Kidney (tissue), 14 donors: ENCODE measurements around the gene MACROD2. TPM values are rescaled to one million over a fixed set of nuclear protein-coding genes. Genes with fewer than 3 reads are reported as not detected.
A peak's percentile ranks its signal among the peaks of the same experiment; 100 is the strongest.
"Not testable (repeated sequence)": the region's sequence is repeated elsewhere in the genome, so short reads cannot be mapped to it uniquely, and the experiment has no call there.

Source experiments
- DNase-seq, 5 donors: peaks; one replicate each; pipeline ENCODE4 v3.0.0-alpha.2; 2013 to 2020
- FAIRE-seq: peaks from 2 replicates; lab custom pipeline; 2012; peaks lifted over from hg19 to GRCh38; lab: Jason Lieb, UNC
- H3K27ac ChIP-seq, 2 donors: one replicate each; pipeline ENCODE4 v1.7.0; 2013; ENCODE audit warnings: low read depth in 2 of 2, low read length in 2 of 2, inconsistent platforms in 1 of 2
- H3K27me3 ChIP-seq: one replicate; pipeline ENCODE4 v1.7.1; 2013; ENCODE audit warnings: low read length, inconsistent platforms; ENCODE audit not compliant: control insufficient read depth, insufficient read depth
- H3K36me3 ChIP-seq, 3 donors: one replicate each; pipeline versions ENCODE4 v1.7.0 to v1.7.1; 2013; ENCODE audit warnings: low read length in 3 of 3, control low read depth in 1 of 3, inconsistent platforms in 1 of 3; ENCODE audit not compliant: insufficient read depth in 3 of 3, control insufficient read depth in 2 of 3
- H3K4me1 ChIP-seq, 3 donors: one replicate each; pipeline versions ENCODE4 v1.7.0 to v1.7.1; 2013; ENCODE audit warnings: low read length in 3 of 3, inconsistent platforms in 1 of 3, low read depth in 1 of 3; ENCODE audit not compliant: control insufficient read depth in 2 of 3, insufficient read depth in 2 of 3
- H3K4me3 ChIP-seq, 3 donors: one replicate each; pipeline versions ENCODE4 v1.7.0 to v1.8.1; 2013; ENCODE audit warnings: low read length in 3 of 3, control low read depth in 1 of 3, inconsistent platforms in 1 of 3
- H3K9ac ChIP-seq, 3 donors: one replicate each; pipeline versions ENCODE4 v1.7.0 to v1.7.1; 2013; ENCODE audit warnings: low read length in 3 of 3, control low read depth in 1 of 3, inconsistent platforms in 1 of 3
- H3K9me3 ChIP-seq, 3 donors: one replicate each; pipeline versions ENCODE4 v1.7.0 to v1.7.1; 2013; ENCODE audit warnings: low read length in 3 of 3, control low read depth in 1 of 3, inconsistent platforms in 1 of 3; ENCODE audit not compliant: control insufficient read depth in 2 of 3, insufficient read depth in 1 of 3
- intact Hi-C: fragments of 100-400 bp; cut with DNase I; formaldehyde crosslinking; loops from one replicate; pipeline ENCODE4 v1.11.1; 2022
- polyA plus RNA-seq: library from polyadenylated mRNA; stranded (reverse); fragments of 350-450 nt; fragmentation: Illumina TruSeq; extraction: RNeasy Lipid Tissue Mini Kit (QIAGEN cat#74804); gene quantifications from one replicate; pipeline ENCODE4 v1.2.3, GENCODE V29; 2014; ENCODE audit warnings: low read depth, low replicate concordance; ENCODE audit not compliant: insufficient read depth
- total RNA-seq: library from RNA; stranded (reverse); fragmentation: NEBNext Ultra II Directional; extraction: Animal tissue kit (Norgen Biotek cat#: 25700); gene quantifications from one replicate; pipeline ENCODE4 v1.2.1, GENCODE V29; 2021
- TF ChIP-seq, protein P1 (sequence below): IDR thresholded peaks from 3 replicates; pipeline ENCODE4 v1.5.1; 2012; ENCODE audit warnings: mild to moderate bottlenecking, moderate library complexity, borderline replicate concordance; ENCODE audit not compliant: insufficient read depth; ENCODE audit errors: extremely low read depth
- donor health status: control.
- donor health status: control.
- donor health status: control.
- donor health status: control.
- donor health status: control.
- donor health status: DM: yes; HTN: yes; CAD: no.
- donor health status: Normal renal cell carcinoma (clear cell type).

The MACROD2 gene
- total and polyA plus RNA-seq, 2 donors from 2014 or later, result 3.0 to 10.0 TPM

DNA sequence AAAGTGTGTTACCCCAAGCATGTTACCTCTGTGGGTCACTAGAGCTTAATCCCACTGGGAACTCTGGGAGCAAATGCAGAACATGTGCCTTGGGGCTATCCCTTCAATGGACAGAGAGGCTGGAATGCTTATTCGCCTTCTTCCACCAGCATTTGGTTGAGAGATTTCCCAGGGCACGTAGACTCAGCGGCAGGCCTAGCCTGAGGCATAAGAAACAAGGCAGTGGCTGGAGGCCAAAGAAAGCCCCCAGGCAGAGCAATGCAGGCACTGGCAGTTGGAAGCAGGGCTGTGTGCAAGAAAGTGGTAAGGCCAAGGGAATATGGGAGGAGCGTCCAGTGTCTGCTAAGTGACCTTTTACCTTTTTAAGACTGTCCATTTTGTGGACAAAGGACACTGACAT lies 456.1 kb downstream of the MACROD2 start:
- TF ChIP-seq, protein P1, sequence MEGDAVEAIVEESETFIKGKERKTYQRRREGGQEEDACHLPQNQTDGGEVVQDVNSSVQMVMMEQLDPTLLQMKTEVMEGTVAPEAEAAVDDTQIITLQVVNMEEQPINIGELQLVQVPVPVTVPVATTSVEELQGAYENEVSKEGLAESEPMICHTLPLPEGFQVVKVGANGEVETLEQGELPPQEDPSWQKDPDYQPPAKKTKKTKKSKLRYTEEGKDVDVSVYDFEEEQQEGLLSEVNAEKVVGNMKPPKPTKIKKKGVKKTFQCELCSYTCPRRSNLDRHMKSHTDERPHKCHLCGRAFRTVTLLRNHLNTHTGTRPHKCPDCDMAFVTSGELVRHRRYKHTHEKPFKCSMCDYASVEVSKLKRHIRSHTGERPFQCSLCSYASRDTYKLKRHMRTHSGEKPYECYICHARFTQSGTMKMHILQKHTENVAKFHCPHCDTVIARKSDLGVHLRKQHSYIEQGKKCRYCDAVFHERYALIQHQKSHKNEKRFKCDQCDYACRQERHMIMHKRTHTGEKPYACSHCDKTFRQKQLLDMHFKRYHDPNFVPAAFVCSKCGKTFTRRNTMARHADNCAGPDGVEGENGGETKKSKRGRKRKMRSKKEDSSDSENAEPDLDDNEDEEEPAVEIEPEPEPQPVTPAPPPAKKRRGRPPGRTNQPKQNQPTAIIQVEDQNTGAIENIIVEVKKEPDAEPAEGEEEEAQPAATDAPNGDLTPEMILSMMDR, result no peak
- DNase-seq (no peak), FAIRE-seq (no peak)
- Histone ChIP-seq H3K4me1 (no peaks in the 10 kb centered on the region), H3K27ac (no peak overlapping the region), H3K36me3 (no peaks in the 10 kb centered on the region), H3K9me3 (no peaks in the 10 kb centered on the region), H3K27me3 (no peaks in the 10 kb centered on the region), H3K4me3 (no peak overlapping the region), H3K9ac (no peak overlapping the region)
- intact Hi-C loops, result no loop called here

DNA sequence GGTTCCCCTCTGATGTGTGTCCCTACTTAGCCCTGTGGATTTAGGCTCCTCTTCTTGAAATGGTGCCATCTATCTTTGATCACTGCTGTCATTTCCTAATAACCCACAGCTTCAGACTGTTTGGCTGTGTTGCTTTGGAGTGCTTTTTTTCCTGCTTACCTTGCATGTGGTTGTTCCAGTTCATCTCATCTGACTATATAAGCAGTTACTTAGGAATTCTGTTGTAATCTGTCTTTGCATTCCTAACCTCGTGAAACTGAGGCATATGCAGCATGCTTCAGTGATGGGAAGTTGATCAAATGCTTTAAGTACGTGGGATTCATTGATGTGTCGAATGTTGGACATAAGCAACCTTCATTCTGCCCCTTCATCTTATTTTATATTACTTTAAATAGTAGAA lies 457.9 kb downstream of the MACROD2 start:
- TF ChIP-seq, protein P1, result no peak

DNA sequence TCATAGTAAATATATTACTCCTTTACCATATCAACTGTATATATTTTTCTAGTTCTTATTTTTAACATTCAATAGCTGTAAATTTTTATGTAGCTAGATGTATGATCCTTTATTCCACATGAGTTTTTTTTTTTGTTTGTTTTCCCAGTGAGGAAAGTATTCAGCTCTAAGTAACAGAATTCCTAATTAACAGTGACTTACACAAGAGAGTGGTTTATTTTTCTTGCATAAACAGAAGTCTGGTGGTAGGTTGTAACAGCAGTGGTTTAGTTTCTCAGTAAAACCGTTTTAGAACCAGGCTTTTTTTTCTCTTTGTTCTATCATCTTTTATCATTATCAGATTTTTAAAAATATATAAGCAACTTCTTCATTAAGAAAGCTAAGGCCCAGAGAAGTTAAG lies 459.0 kb downstream of the MACROD2 start:
- Histone ChIP-seq H3K9ac (no peak overlapping the region), H3K36me3 (no peaks in the 10 kb centered on the region), H3K27ac (no peak overlapping the region), H3K27me3 (no peaks in the 10 kb centered on the region), H3K4me1 (no peaks in the 10 kb centered on the region), H3K4me3 (no peak overlapping the region), H3K9me3 (no peaks in the 10 kb centered on the region)
- FAIRE-seq (no peak), DNase-seq (no peak)
- TF ChIP-seq, protein P1, result no peak
- intact Hi-C loops, result no loop called here

More for the DNA sequence above, 457.9 kb downstream of the MACROD2 start:
- H3K27me3 ChIP-seq, result no peaks in the 10 kb centered on the region
- peak in 2 of 5 donors; percentile 18 to 30 for DNase-seq
- H3K4me1 ChIP-seq, result no peaks in the 10 kb centered on the region
- no peak for FAIRE-seq
- H3K9me3 ChIP-seq, result no peaks in the 10 kb centered on the region
- intact Hi-C loops, result no loop called here
- H3K4me3 ChIP-seq, result no peak overlapping the region
- no peaks in the 10 kb centered on the region for H3K36me3 ChIP-seq
- no peak overlapping the region for H3K27ac ChIP-seq
- no peak overlapping the region for H3K9ac ChIP-seq

DNA sequence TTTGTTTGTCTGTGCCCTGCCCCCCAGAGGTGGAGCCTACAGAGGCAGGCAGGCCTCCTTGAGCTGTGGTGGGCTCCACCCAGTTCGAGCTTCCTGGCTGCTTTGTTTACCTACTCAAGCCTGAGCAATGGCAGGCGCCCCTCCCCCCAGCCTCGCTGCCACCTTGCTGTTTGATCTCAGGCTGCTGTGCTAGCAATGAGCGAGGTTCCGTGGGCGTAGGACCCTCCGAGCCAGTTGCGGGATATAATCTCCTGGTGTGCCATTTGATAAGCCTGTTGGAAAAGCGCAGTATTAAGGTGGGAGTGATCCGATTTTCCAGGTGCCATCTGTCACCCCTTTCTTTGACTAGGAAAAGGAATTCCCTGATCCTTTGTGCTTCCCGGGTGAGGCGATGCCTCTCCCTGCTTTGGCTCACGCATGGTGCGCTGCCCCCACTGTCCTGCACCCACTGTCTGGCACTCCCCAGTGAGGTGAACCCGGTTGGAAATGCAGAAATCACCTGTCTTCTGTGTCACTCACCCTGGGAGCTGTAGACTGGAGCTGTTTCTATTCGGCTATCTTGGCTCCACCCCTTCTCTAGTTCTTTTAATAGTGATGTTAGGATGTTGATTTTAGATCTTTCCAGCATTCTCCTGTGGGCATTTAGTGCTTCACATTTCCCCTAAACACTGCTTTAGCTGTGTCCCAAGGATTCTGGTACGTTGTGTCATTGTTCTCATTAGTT lies 471.9 kb downstream of the MACROD2 start:
- not testable (repeated sequence) for DNase-seq, H3K27ac ChIP-seq, FAIRE-seq

More for the DNA sequence above, 471.9 kb downstream of the MACROD2 start:
- H3K4me1 ChIP-seq, H3K27me3 ChIP-seq, H3K36me3 ChIP-seq, H3K9ac ChIP-seq, intact Hi-C loops, H3K9me3 ChIP-seq, H3K4me3 ChIP-seq: not testable (repeated sequence)
